Measurements from ENCODE around the gene TRPC1. TPM values are rescaled to one million over a fixed set of nuclear protein-coding genes. Genes with fewer than 3 reads are reported as not detected.

TRPC1 gene
- polyA plus RNA-seq (3.9 to 9.1 TPM (median 5.1 TPM) in 3 replicates), polyA minus RNA-seq (3.1 to 14.7 TPM (median 12.8 TPM) in 3 replicates)
- 1.9 TPM for polyA plus RNA-seq (2011; ENCODE audit: low read depth)
- polyA plus RNA-seq (2011; cell fraction: cytosol; rRNA removed) = 2.3 and 3.9 TPM in 2 replicates
- 12.7 and 13.5 TPM in 2 replicates for polyA plus RNA-seq (2011; cell fraction: nucleus; rRNA removed)
- polyA plus RNA-seq (2012; ENCODE audit: low replicate concordance) = 1.7 and 3.3 TPM in 2 replicates
- 4.4 TPM for polyA minus RNA-seq (2011; cell fraction: cytosol; rRNA and poly(A)+ RNA removed)
- polyA minus RNA-seq (2011; cell fraction: nucleus; rRNA and poly(A)+ RNA removed) = 17.0 and 30.0 TPM in 2 replicates

DNA sequence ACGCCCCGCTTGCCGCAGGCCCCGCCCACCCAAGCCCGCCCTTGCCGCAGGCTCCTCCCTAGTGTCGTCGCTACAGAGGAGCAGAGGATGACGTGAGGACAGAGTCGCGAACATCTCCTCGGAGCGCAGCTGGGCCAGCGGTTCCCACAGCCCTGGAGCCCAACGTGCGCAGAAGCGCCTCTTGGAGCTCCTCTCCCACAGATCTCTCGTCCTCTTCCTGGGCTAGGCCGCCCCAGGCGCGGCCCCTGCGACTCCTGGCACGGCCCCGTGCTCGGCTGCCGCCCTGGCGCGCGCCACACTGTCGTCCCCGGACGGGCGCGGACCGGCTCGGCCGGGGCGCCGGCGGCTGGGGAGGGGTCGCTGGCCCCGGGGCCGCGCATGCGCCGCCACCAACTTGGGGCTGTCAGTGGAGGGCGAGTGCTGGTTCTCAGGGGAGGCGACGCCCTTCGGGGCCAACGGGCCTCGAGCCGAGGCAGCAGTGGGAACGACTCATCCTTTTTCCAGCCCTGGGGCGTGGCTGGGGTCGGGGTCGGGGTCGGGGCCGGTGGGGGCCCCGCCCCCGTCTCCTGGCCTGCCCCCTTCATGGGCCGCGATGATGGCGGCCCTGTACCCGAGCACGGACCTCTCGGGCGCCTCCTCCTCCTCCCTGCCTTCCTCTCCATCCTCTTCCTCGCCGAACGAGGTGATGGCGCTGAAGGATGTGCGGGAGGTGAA lies at the start of gene TRPC1:
Gene TRPC1, plus strand, starts transcription at position 67 of the 714 bp plus-strand sequence. Its CDS starts 526 bp downstream, at position 593.
- no peak for FAIRE-seq
- peak within 1 kb of the TSS; percentile 83 for H3K9ac ChIP-seq (ENCODE audit: control insufficient read depth, extremely low read depth, insufficient read depth, low read length)
- peak within 1 kb of the TSS; percentile 98 for H3K4me2 ChIP-seq (ENCODE audit: control insufficient read depth, extremely low read depth, insufficient read depth, low read depth, low read length)
- peak within 1 kb of the TSS; percentile 58 for H3K27ac ChIP-seq (ENCODE audit: control insufficient read depth, insufficient read depth, low read length)
- H4K20me1 ChIP-seq (ENCODE audit: control insufficient read depth, extremely low read depth, insufficient read depth, low read length) = no peaks in the 10 kb centered on the region
- H3K4me1 ChIP-seq (ENCODE audit: control insufficient read depth, extremely low read depth, insufficient read depth, low read length) = peaks cover 4% of the 10 kb centered on the region
- H3K36me3 ChIP-seq (ENCODE audit: control insufficient read depth in 2 of 2, extremely low read depth in 1 of 2, insufficient read depth in 2 of 2, low read length in 2 of 2) = no peaks in the 10 kb centered on the region
- peaks cover 3% of the 10 kb centered on the region for H3K79me2 ChIP-seq (ENCODE audit: control insufficient read depth, insufficient read depth, low read length)
- no peak for TF ChIP-seq EZH2 (IDR thresholded peaks at IDR 0.05; ENCODE audit: low read length)
- TF ChIP-seq, protein P1, sequence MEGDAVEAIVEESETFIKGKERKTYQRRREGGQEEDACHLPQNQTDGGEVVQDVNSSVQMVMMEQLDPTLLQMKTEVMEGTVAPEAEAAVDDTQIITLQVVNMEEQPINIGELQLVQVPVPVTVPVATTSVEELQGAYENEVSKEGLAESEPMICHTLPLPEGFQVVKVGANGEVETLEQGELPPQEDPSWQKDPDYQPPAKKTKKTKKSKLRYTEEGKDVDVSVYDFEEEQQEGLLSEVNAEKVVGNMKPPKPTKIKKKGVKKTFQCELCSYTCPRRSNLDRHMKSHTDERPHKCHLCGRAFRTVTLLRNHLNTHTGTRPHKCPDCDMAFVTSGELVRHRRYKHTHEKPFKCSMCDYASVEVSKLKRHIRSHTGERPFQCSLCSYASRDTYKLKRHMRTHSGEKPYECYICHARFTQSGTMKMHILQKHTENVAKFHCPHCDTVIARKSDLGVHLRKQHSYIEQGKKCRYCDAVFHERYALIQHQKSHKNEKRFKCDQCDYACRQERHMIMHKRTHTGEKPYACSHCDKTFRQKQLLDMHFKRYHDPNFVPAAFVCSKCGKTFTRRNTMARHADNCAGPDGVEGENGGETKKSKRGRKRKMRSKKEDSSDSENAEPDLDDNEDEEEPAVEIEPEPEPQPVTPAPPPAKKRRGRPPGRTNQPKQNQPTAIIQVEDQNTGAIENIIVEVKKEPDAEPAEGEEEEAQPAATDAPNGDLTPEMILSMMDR (optimal IDR thresholded peaks at IDR 0.05 in 1 of 3, IDR thresholded peaks at IDR 0.05 in 1 of 3, conservative IDR thresholded peaks at IDR 0.05 in 1 of 3; ENCODE audit: extremely low read depth in 1 of 3, insufficient read depth in 2 of 3, low read length in 3 of 3) = no peak
- no peaks in the 10 kb centered on the region for H3K9me1 ChIP-seq (ENCODE audit: control insufficient read depth, extremely low read depth, insufficient read depth, low read length)
- no peaks in the 10 kb centered on the region for H3K27me3 ChIP-seq (ENCODE audit: control insufficient read depth, extremely low read depth, insufficient read depth, low read length)
- peak; percentile 41 for DNase-seq (ENCODE audit: low read depth, low spot score)
- no peaks in the 10 kb centered on the region for H3K9me3 ChIP-seq (ENCODE audit: control insufficient read depth, low read depth, low read length)
- peak within 1 kb of the TSS; percentile 99 for H2AFZ ChIP-seq (ENCODE audit: control insufficient read depth, low read length)
- dilution Hi-C loops (cut with MboI; ENCODE audit: extremely low pct_ligation_motif_present, low sequenced_read_pairs) = no loop called here
- peak within 1 kb of the TSS; percentile 70 to 93 (median 88) for H3K4me3 ChIP-seq (ENCODE audit: control insufficient read depth in 2 of 3, extremely low read depth in 1 of 3, insufficient read depth in 2 of 3, low read depth in 1 of 3, low read length in 3 of 3)

DNA sequence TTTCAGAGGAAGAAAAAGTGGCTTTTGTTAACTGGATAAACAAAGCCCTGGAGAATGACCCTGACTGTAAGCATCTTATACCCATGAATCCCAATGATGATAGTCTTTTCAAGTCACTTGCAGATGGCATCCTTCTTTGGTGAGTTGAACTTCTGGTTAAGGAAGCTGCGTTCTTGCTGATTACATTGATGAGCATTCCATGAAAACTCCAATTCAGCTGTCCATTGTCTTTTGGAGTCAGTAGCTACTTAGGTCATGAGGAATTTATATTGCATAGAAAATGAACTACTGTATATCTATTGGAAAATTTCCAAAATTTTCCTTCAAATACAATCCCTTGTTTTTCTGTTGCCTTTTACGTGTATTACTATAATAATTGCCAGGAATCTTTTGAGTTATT lies 47.7 kb upstream of the TRPC1 start:
- Histone ChIP-seq H3K36me3 (ENCODE audit: control insufficient read depth in 2 of 2, extremely low read depth in 1 of 2, insufficient read depth in 2 of 2, low read length in 2 of 2) (no peaks in the 10 kb centered on the region), H4K20me1 (ENCODE audit: control insufficient read depth, extremely low read depth, insufficient read depth, low read length) (no peaks in the 10 kb centered on the region), H3K4me3 (ENCODE audit: control insufficient read depth in 2 of 3, extremely low read depth in 1 of 3, insufficient read depth in 2 of 3, low read depth in 1 of 3, low read length in 3 of 3) (no peak overlapping the region), H3K9ac (ENCODE audit: control insufficient read depth, extremely low read depth, insufficient read depth, low read length) (no peak overlapping the region), H2AFZ (ENCODE audit: control insufficient read depth, low read length) (no peak overlapping the region), H3K27ac (ENCODE audit: control insufficient read depth, insufficient read depth, low read length) (no peak overlapping the region), H3K27me3 (ENCODE audit: control insufficient read depth, extremely low read depth, insufficient read depth, low read length) (no peaks in the 10 kb centered on the region), H3K4me1 (ENCODE audit: control insufficient read depth, extremely low read depth, insufficient read depth, low read length) (no peaks in the 10 kb centered on the region), H3K4me2 (ENCODE audit: control insufficient read depth, extremely low read depth, insufficient read depth, low read depth, low read length) (no peak overlapping the region), H3K9me3 (ENCODE audit: control insufficient read depth, low read depth, low read length) (no peaks in the 10 kb centered on the region), H3K79me2 (ENCODE audit: control insufficient read depth, insufficient read depth, low read length) (no peaks in the 10 kb centered on the region), H3K9me1 (ENCODE audit: control insufficient read depth, extremely low read depth, insufficient read depth, low read length) (no peaks in the 10 kb centered on the region)
- dilution Hi-C loops (cut with MboI; ENCODE audit: extremely low pct_ligation_motif_present, low sequenced_read_pairs) = no loop called here
- TF ChIP-seq, protein P1 (optimal IDR thresholded peaks at IDR 0.05 in 1 of 3, IDR thresholded peaks at IDR 0.05 in 1 of 3, conservative IDR thresholded peaks at IDR 0.05 in 1 of 3; ENCODE audit: extremely low read depth in 1 of 3, insufficient read depth in 2 of 3, low read length in 3 of 3) = no peak
- TF ChIP-seq EZH2 (IDR thresholded peaks at IDR 0.05; ENCODE audit: low read length) = no peak
- FAIRE-seq (no peak), DNase-seq (ENCODE audit: low read depth, low spot score) (no peak)

Data from keratinocyte (primary cell).